CD4-positive, alpha-beta T cell treated with Interleukin-10 for 1 hour (primary cell): Measurements from ENCODE around the gene HTRA3.
A peak's percentile ranks its signal among the peaks of the same experiment; 100 is the strongest.

ENCODE experiments used
- DNase-seq: peaks from one replicate; pipeline ENCODE4 v3.0.0-alpha.2; 2020

HTRA3 gene

DNA sequence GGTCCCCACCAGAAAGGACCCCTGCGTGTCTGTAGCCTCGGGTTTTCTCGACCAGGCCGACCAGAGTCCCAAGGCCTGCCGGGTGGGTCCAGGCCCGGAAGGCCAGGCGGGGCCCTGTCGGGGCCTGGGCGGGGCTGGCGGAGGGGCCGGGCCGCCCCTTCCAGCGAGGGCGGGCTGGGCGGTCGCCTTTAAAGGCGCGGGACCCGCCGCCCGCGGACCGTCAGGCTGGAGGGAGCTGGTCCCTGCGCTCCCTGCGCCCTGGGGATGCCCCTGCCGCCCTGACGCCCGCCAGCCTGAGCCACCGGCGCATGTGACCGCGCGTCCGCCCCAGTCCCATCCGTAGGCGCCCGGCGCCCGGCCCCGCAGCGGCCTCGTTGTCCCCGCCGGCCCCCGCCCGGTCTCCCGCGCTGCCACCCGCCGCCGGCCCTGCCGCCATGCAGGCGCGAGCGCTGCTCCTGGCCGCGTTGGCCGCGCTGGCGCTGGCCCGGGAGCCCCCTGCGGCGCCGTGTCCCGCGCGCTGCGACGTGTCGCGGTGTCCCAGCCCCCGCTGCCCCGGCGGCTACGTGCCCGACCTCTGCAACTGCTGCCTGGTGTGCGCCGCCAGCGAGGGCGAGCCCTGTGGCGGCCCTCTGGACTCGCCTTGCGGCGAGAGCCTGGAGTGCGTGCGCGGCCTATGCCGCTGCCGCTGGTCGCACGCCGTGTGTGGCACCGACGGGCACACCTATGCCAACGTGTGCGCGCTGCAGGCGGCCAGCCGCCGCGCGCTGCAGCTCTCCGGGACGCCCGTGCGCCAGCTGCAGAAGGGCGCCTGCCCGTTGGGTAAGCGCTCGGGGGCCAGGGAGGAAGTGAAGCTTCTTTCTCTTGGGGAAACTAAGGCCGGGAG is at the start of gene HTRA3:
Gene HTRA3 (plus strand): TSS at position 220 of the 883 bp plus-strand sequence. CDS start 215 bp downstream, at position 435.
- DNase-seq = no peak

DNA sequence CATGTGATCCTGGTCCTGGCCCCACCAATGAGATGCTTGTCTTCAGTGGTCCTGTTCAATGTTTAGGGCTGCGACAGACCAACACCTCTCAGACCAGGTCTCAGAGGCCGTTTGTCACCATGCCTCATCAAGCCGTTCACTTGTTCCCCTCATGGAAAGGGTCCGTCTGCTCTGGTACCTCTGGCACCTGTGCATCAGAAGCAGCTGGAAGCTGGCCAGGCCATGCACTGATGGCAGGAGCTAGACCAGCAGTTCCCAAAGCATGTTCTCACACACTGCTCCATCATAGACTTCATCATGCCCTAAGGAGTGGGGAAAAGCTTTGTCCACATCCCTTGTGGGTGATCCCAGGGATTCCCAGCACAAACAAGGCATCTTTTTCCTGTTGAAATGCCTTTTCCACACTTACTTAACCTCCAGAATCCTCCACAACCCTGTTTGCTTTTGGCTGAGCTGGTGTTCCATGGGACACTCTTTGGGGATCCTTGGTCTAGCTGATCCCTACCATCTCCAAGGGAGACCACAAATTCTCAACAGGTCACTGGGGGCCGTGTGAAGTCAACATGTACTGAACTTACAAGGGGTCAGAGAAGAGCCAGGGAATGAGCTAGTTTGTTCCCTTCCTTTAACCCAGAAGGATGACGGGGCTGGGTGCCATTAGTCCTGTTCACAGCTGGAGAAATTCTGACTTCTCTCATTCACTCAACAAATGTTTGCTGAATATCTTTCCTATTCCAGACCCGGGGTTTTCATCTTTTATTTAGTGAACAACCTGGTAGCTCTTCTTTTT is 48.7 kb upstream of the HTRA3 start:
- DNase-seq = no peak

- DNase-seq = peak; percentile 45
Observed at GRCh38 chr4:8221476-8221875, 48.1 kb upstream of the HTRA3 start.

- DNase-seq = no peak
Observed at GRCh38 chr4:8221985-8222384, 47.6 kb upstream of the HTRA3 start.

DNA sequence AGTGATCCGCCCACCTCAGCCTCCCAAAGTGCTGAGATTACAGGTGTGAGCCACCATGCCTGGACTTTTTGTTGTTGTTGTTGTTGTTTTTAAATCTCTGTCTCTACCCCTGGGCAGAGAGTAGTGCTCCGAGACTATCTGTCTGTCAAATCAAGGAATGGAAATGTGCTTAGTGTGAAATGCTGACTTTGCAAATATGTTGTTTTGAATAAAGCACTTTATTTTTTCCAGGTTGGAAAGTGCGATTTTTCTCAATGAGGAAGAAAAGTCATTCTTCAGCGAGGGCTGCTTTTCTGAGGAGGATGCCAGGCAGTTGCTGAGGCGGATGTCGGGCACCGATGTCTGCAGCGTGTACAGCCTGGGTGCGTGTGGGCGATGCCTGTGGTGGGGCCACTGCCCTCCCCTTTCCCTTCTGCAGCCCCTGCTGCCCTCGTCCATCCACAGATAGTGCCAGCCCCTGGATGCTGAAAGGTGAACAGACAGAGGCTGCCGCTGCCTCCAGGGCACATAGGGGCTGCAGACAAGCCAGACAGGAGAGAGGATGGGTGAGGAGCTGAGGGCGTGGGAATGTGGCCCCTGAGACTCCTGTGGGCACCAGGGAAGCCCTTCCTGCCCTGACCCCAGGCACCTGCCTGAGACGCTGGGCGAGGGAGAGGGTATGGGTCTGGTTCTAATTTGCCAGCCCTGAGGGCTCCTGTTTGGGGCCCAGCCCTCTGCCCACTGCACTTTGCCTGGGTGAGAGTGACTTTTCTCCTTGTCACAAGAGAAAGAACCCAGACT is 46.8 kb upstream of the HTRA3 start:
- no peak for DNase-seq

- no peak for DNase-seq
Observed at GRCh38 chr4:8224267-8224974, 45.1 kb upstream of the HTRA3 start.

DNA sequence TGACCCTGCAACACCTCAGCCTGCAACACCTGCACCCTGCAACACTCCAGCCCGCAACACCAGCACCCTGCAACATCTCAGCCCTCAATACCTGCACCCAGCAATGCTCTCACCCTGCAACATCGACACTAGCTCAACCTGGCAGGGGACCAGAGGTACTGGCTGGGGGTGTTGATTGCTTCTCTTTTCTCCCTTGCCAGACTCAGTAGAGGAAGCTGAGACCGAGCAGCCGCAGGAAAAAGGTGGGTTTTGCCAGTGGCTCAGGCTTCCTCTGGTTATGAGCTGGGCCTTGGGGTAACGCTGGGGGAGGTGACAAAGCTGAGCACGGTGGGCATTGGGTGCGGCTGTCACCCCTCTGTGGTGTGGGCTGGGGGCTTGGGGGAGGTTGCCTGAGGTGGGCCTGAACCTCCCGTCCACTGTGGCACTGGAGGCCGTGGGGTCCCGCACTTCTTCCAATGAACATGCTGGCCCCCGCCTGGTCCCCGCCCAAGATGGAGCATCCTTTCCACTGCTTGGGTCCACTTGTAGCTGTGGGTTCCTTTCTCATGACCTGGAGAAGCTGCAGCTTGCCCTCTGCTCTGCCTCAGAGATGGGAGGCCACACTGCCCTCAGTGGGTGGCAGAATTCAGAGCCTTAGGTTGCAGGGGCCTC is 44.5 kb upstream of the HTRA3 start:
- DNase-seq = no peak

GRCh38 chr4:8225706-8226443 is 43.7 kb upstream of the HTRA3 start:
- DNase-seq = no peak

DNA sequence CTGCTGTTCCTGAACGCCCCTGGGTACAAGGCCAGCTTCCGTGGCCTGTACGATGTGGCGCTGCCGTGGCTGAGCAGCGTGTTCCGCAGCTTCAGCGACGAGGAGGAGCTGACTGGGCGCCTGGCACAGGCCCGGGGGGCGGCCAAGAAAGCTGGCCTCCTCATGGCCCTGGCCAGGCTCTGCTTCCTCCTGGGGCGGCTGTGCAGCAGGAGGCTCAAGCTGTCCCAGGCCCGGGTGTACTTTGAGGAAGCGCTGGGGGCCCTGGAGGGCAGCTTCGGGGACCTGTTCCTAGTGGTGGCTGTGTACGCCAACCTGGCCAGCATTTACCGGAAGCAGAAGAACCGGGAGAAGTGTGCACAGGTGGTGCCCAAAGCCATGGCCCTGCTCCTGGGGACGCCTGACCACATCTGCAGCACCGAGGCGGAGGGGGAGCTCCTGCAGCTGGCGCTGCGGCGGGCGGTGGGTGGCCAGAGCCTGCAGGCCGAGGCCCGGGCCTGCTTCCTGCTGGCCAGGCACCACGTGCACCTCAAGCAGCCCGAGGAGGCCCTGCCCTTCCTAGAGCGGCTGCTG is 42.3 kb upstream of the HTRA3 start:
- DNase-seq = no peak

DNA sequence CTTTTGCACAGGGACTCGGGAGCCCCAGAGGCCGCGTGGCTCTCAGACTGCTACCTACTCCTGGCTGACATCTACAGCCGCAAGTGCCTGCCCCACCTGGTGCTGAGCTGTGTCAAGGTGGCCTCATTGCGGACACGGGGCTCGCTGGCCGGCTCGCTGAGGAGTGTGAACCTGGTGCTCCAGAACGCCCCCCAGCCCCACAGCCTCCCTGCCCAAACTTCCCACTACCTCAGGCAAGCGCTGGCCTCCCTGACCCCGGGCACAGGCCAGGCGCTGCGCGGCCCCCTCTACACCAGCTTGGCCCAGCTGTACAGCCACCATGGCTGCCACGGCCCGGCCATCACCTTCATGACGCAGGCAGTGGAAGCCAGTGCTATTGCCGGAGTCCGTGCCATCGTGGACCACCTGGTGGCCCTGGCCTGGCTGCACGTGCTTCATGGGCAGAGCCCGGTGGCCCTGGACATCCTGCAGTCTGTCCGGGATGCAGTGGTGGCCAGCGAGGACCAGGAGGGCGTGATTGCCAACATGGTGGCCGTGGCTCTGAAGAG is 41.7 kb upstream of the HTRA3 start:
- no peak for DNase-seq

DNA sequence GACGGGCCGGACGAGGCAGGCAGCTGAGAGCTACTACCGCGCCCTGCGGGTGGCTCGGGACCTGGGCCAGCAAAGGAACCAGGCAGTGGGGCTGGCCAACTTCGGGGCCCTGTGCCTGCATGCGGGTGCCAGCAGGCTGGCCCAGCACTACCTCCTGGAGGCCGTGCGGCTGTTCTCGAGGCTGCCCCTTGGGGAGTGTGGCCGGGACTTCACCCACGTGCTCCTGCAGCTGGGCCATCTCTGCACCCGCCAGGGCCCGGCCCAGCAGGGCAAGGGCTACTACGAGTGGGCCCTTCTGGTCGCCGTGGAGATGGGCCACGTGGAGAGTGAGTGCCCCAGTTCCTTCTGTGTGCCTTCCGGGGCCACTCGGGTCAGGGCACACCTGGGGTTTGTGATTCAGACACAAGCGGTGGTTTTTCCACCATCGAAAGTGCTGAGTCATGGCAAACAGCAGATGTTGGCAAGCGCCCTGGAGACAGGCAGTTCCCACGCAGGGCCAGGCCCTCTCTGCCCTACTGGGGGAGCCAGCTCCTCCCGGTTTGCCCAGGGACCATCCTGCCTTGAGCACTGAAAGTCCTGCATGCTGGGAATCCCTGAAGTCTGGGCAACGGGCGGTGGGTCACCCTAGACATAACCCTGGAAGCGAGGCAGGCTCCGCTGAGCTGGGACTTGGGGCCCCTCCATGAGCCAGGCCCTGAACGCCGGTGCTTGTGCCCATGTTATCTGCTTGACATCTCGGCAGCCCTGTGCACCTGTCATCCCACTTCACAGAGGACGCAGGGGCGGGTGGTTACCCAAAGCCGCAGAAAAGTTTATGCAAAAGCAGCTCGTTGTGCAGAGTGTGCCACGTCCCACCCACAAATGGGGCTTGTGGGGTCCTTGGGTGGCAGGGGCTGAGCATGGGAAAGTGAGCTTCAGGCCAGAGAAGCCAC is 41.0 kb upstream of the HTRA3 start:
- peak; percentile 69 for DNase-seq

DNA sequence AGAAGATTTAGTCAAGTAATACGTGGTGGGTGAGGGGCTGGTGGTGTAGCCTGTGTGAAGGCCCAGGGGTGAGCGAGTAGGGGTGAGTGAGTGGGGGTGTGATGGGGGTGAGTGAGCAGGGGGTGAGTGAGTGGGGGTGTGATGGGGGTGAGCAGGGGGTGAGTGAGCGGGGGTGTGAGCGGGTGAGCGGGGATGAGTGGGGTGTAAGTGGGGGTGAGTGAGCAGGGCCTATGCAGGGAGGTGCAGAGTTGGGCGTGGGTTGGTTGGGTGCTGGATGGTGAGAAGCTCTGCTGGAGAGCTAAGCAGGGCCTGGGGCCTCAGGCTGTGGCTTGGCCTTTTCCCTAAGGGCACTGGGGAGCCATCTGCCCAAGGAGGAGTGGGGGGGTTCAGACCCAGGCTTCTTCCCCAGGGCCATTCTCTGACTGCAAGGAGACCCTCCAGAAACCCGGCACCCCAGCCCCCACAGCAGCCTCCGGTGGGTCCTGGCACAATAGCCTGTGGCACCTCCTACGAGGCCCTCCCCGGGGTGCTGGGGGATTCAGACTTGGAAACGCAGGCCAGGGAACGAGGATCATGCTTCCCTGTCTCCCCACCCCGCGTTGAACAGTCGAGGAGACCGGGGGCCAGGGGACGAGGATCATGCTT is 40.1 kb upstream of the HTRA3 start:
- no peak for DNase-seq

DNA sequence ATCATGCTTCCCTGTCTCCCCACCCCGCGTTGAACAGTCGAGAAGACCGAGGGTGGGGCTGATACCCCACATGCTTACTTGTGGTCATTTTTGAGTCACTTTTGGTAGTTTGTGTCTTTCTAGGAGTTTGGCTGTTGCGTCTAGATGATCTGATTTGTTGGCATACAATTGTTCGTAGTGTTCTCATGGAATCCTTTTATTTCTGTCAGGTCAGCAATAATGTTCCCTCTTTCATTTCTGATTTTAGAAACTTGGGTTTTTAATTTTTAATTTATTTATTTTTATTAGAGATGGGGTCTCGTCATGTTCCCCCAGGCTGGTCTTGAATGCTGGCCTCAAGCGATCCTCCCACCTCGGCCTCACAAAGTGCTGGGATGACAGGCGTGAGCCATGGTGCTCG is 39.5 kb upstream of the HTRA3 start:
- no peak for DNase-seq

GRCh38 chr4:8230891-8231290 is 38.7 kb upstream of the HTRA3 start:
- DNase-seq = no peak

DNA sequence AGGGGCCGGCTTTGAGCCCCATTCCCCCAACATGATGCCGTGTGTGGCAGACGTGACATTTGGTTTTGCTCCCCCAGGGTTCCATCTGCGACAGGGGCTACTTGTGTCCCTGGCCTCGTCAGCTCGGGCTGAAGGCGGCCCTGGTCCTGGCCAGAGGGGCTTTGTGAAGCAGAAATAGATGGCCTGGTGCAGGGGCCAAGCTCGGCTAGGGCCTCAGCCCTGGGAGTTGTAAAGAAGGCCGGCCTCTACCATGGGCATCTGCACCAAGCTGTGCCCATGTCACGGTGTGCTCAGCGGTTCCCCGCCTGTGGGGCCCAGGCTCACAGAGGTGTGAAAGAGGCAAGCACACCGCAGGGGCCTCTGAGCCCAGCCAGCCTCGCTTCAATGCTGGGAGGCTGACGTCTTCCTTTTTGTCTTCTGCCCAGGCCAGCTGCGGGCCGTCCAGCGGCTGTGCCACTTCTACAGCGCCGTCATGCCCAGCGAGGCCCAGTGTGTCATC is 38.0 kb upstream of the HTRA3 start:
- DNase-seq = no peak

- no peak for DNase-seq
Observed at GRCh38 chr4:8232748-8233147, 36.8 kb upstream of the HTRA3 start.

DNA sequence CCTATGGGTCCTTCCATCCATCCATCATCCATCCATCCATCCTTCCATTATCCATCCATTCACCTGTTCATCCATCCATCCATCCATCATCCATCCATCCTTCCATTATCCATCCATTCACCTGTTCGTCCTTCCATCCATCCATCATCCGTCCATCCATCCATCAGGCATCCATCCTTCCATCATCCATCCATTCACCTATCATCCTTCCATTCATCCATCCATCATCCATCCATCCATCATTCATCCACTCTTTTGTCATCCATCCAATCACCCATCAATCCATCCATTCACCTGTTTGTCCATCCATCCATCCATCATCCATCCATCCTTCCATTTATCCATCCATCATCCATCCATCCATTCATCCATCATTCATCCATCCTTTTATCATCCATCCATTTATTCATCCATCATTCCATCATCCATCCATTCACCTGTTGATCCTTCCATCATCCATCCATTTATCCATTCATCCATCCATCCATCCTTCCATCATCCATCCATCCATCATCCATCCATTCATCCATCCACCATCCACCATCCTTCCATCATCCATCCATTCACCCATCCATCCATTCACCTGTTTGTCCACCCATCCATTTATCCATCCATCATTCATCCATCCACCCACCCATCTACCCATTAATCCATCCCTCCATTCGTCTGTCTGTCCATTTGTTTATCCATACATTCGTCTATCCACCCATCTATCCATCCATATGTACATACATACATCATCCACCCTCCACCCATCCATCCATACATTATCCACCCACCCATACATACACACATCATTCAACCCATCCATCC is 35.7 kb upstream of the HTRA3 start:
- no peak for DNase-seq

DNA sequence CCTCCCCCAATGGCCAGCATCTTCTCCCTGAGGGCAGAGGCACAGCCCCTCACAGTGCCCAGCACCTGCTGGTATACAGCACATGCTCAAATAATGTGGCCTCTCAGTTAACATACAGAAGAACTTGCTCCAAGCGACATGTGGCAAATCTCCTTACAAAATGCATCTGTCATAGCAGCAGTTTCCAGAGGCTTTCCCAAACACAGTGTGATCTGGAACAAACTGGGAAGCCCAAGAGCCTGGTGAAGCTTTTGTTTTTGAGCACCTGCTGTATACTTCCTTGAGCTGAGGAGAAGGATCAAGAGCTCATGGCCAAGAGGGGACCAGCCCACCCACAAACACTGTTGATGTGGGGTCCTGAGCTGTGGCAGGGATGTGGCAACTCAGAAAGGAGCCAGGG is 34.8 kb upstream of the HTRA3 start:
- no peak for DNase-seq
